Ovary (tissue), 3 donors: Measurements from ENCODE around the gene RPUSD4.

ENCODE experiments used
- EP300 ChIP-seq: sonication (generic); formaldehyde crosslinking; IDR thresholded peaks from one replicate; pipeline ENCODE4 v1.6.1; 2017; ENCODE audit warnings: antibody characterized with exemption
- POLR2A ChIP-seq: fragments of 450-650 bp; IDR thresholded peaks from one replicate; pipeline ENCODE4 v1.6.1; 2017; ENCODE audit warnings: antibody characterized with exemption, mild to moderate bottlenecking, moderate library complexity
- TF ChIP-seq, protein P1 (sequence below), 3 donors: fragments of 450-650 bp in 2 of 3; fragments of 200-600 bp in 1 of 3; IDR thresholded peaks; one replicate each; pipeline versions ENCODE4 v1.5.1 to v1.8.0; 2016 to 2022; ENCODE audit warnings: antibody characterized with exemption in 3 of 3, mild to moderate bottlenecking in 1 of 3
- donor health status: DM: no; HTN: no; CAD: no.

GRCh38 chr11:126207896-126208295 lies 3.6 kb downstream of the RPUSD4 start:
- TF ChIP-seq, protein P1, sequence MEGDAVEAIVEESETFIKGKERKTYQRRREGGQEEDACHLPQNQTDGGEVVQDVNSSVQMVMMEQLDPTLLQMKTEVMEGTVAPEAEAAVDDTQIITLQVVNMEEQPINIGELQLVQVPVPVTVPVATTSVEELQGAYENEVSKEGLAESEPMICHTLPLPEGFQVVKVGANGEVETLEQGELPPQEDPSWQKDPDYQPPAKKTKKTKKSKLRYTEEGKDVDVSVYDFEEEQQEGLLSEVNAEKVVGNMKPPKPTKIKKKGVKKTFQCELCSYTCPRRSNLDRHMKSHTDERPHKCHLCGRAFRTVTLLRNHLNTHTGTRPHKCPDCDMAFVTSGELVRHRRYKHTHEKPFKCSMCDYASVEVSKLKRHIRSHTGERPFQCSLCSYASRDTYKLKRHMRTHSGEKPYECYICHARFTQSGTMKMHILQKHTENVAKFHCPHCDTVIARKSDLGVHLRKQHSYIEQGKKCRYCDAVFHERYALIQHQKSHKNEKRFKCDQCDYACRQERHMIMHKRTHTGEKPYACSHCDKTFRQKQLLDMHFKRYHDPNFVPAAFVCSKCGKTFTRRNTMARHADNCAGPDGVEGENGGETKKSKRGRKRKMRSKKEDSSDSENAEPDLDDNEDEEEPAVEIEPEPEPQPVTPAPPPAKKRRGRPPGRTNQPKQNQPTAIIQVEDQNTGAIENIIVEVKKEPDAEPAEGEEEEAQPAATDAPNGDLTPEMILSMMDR (IDR thresholded peaks at IDR 0.05), result no peak
- TF ChIP-seq POLR2A, result no peak
- TF ChIP-seq EP300, result no peak
